RWPE2 (cell line): ENCODE measurements around the gene HAPLN3.

Source experiments
- ATAC-seq: fragments of 200-7000 bp; cut with Tn5 transposase; 3 replicates; pipeline ENCODE4 v1.9.1; 2021; ENCODE audit warnings: low read depth
- DNase-seq: peaks from one replicate; pipeline ENCODE4 v3.0.0-alpha.2; 2020; ENCODE audit warnings: low spot score
- H3K27ac ChIP-seq: fragments of 450-650 bp; 2 replicates; pipeline ENCODE4 v1.5.1; 2017; ENCODE audit warnings: mild to moderate bottlenecking; ENCODE audit not compliant: poor library complexity, severe bottlenecking
- H3K27me3 ChIP-seq: fragments of 250-450 bp; sonication (Bioruptor Pico); 2 replicates; pipeline ENCODE4 v1.5.1; 2021; ENCODE audit warnings: mild to moderate bottlenecking, moderate library complexity; ENCODE audit not compliant: insufficient read depth, poor library complexity, severe bottlenecking
- H3K36me3 ChIP-seq: fragments of 250-450 bp; sonication (Bioruptor Pico); 2 replicates; pipeline ENCODE4 v1.5.1; 2020; ENCODE audit warnings: low read depth, mild to moderate bottlenecking, moderate library complexity
- H3K4me1 ChIP-seq: fragments of 250-450 bp; sonication (Bioruptor Pico); 2 replicates; pipeline ENCODE4 v1.5.1; 2021; ENCODE audit warnings: mild to moderate bottlenecking, moderate library complexity; ENCODE audit not compliant: insufficient read depth, poor library complexity, severe bottlenecking
- H3K4me3 ChIP-seq: fragments of 250-450 bp; sonication (Bioruptor Pico); 2 replicates; pipeline ENCODE4 v1.5.1; 2021; ENCODE audit warnings: mild to moderate bottlenecking, moderate library complexity; ENCODE audit not compliant: severe bottlenecking
- H3K9me3 ChIP-seq: fragments of 250-450 bp; sonication (Bioruptor Pico); 2 replicates; pipeline ENCODE4 v1.5.1; 2021; ENCODE audit warnings: mild to moderate bottlenecking, moderate library complexity; ENCODE audit not compliant: severe bottlenecking
- CTCF ChIP-seq: fragments of 450-650 bp; IDR thresholded peaks from one replicate; pipeline ENCODE4 v1.5.1; 2017; ENCODE audit warnings: mild to moderate bottlenecking, moderate library complexity; ENCODE audit not compliant: poor library complexity, severe bottlenecking

HAPLN3 gene

GRCh38 chr15:88905576-88905975 is 10.2 kb upstream of the HAPLN3 start:
- H3K27ac ChIP-seq = no peak overlapping the region
- no peak for DNase-seq
- H3K36me3 ChIP-seq = peaks cover 73% of the 10 kb centered on the region
- no peak for ATAC-seq
- H3K9me3 ChIP-seq = no peaks in the 10 kb centered on the region
- H3K4me1 ChIP-seq = no peaks in the 10 kb centered on the region
- no peaks in the 10 kb centered on the region for H3K27me3 ChIP-seq
- no peak overlapping the region for H3K4me3 ChIP-seq
- TF ChIP-seq CTCF = no peak

GRCh38 chr15:88904624-88905327 is 9.4 kb upstream of the HAPLN3 start:
- TF ChIP-seq CTCF = peak; percentile 100
- H3K4me3 ChIP-seq = no peak overlapping the region
- H3K27me3 ChIP-seq = no peaks in the 10 kb centered on the region
- H3K4me1 ChIP-seq = no peaks in the 10 kb centered on the region
- ATAC-seq = peak; percentile 75
- DNase-seq = peak; percentile 74
- no peaks in the 10 kb centered on the region for H3K9me3 ChIP-seq
- peak overlapping the region; percentile 1 for H3K27ac ChIP-seq
- peaks cover 65% of the 10 kb centered on the region for H3K36me3 ChIP-seq

- peak; percentile 61 for DNase-seq
- no peak overlapping the region for H3K4me3 ChIP-seq
- peaks cover 60% of the 10 kb centered on the region for H3K36me3 ChIP-seq
- TF ChIP-seq CTCF = no peak
- H3K27ac ChIP-seq = no peak overlapping the region
- H3K9me3 ChIP-seq = no peaks in the 10 kb centered on the region
- no peaks in the 10 kb centered on the region for H3K4me1 ChIP-seq
- H3K27me3 ChIP-seq = no peaks in the 10 kb centered on the region
- ATAC-seq = no peak
Measured at GRCh38 chr15:88904257-88904623, 8.9 kb upstream of the HAPLN3 start.

GRCh38 chr15:88902846-88903245 is 7.5 kb upstream of the HAPLN3 start:
- no peak for ATAC-seq
- H3K36me3 ChIP-seq = peaks cover 56% of the 10 kb centered on the region

More at GRCh38 chr15:88902846-88903245, 7.5 kb upstream of the HAPLN3 start:
- no peaks in the 10 kb centered on the region for H3K4me1 ChIP-seq
- no peak for DNase-seq
- no peak overlapping the region for H3K4me3 ChIP-seq
- no peak overlapping the region for H3K27ac ChIP-seq
- H3K9me3 ChIP-seq = no peaks in the 10 kb centered on the region
- H3K27me3 ChIP-seq = no peaks in the 10 kb centered on the region
- TF ChIP-seq CTCF = no peak
